ENCODE results near the gene DOC2B. TPM values are rescaled to one million over a fixed set of nuclear protein-coding genes. Genes with fewer than 3 reads are reported as not detected.

The DOC2B gene
- total and polyA plus RNA-seq, 7 donors, result 1.7 to 6.3 (median 3.3) TPM

DNA sequence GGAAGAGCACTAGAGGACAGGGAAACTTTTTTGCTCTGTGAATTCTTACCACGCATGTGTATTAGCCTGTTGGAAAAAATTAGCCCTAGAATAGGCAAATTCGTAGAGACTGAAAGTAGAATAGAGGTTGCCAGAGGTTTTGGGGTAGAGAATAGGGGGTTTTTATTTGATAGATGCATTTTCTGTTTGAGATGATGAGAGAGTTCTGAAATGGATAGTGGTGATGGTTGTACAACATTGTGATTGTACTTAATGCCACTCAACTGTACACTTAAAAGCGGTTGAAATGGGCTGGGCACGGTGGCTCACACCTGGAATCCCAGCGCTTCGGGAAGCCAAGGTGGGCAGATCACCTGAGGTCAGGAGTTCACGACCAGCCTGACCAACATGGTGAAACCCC is 8.0 kb upstream of the DOC2B start:
- no peaks in the 10 kb centered on the region for H3K36me3 ChIP-seq (ENCODE audit: insufficient read depth in 1 of 2, low read depth in 1 of 2)
- WGBS, 3 donors, result 81 to 87% (median 85%) methylated on average over 7 of the region's 7 CpGs
- TF ChIP-seq, protein P1, sequence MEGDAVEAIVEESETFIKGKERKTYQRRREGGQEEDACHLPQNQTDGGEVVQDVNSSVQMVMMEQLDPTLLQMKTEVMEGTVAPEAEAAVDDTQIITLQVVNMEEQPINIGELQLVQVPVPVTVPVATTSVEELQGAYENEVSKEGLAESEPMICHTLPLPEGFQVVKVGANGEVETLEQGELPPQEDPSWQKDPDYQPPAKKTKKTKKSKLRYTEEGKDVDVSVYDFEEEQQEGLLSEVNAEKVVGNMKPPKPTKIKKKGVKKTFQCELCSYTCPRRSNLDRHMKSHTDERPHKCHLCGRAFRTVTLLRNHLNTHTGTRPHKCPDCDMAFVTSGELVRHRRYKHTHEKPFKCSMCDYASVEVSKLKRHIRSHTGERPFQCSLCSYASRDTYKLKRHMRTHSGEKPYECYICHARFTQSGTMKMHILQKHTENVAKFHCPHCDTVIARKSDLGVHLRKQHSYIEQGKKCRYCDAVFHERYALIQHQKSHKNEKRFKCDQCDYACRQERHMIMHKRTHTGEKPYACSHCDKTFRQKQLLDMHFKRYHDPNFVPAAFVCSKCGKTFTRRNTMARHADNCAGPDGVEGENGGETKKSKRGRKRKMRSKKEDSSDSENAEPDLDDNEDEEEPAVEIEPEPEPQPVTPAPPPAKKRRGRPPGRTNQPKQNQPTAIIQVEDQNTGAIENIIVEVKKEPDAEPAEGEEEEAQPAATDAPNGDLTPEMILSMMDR (IDR thresholded peaks at IDR 0.05), result no peak
- DNase-seq, result peak in 1 of 2 donors; percentile 14
- H3K4me3 ChIP-seq, result no peak overlapping the region
- no peaks in the 10 kb centered on the region for H3K4me1 ChIP-seq
- H3K27me3 ChIP-seq (ENCODE audit: insufficient read depth in 3 of 3, low read length in 2 of 3), result peaks cover 0 to 13% (median 0%) of the 10 kb centered on the region in 3 donors
- ATAC-seq, result no peak
- no peaks in the 10 kb centered on the region for H3K9me3 ChIP-seq
- H3K27ac ChIP-seq, result no peak overlapping the region
- intact Hi-C loops (cut with DNase I), result no loop called here

DNA sequence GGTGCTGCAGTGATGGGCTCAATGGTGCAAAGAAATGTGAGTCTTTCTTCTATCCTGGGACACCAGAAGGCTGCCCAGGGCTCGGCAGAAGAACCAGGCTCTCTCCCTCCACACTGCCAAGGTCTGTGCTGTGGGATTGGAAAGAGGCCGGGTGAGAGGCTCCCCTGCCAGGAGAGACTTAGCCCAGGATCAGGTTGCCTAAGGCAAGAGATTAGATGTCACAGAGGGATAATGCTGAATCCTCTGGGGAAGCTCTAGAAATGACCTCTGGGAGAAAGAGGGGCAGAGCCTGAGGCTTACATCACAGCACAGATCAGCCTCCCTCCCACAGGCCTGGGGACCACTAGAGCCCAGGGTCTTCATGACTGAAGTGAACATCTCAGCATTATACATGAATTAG is 5.7 kb upstream of the DOC2B start:
- H3K4me3 ChIP-seq, result no peak overlapping the region

DNA sequence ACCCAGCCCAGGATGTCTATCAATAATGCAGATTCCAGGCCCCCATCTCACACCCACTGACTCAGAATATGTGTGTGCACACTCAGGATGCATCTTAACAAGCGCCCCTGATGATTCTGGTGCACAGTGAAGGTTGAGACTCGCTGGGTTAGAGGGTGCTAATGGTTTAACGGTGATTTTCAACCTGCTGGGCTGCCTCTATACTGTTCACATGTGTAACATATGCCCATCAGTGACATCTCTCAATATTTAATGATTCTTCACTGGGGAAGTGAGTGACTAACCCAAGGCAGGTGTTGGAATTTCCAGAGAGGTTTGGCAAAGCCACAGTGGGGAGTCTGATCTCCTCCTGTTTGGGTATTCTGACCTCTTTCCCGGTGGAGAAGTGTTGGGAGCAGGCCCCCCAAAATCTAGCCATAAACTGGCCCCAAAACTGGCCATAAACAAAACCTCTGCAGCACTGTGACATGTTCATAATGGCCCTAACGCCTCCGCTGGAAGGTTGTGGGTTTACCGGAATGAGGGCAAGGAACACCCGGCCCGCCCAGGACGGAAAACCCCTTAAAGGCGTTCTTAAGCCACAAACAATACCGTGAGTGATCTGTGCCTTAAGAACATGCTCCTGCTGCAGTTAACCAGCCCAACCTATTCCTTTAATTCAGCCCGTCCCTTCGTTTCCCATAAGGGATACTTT is 4.1 kb upstream of the DOC2B start:
- H3K27ac ChIP-seq, result no peak overlapping the region
- peaks cover 0 to 21% (median 7%) of the 10 kb centered on the region in 3 donors for H3K27me3 ChIP-seq (ENCODE audit: insufficient read depth in 3 of 3, low read length in 2 of 3)
- no peaks in the 10 kb centered on the region for H3K9me3 ChIP-seq
- no peaks in the 10 kb centered on the region for H3K4me1 ChIP-seq
- intact Hi-C loops (cut with DNase I), result no loop called here
- no peaks in the 10 kb centered on the region for H3K36me3 ChIP-seq (ENCODE audit: insufficient read depth in 1 of 2, low read depth in 1 of 2)
- TF ChIP-seq, protein P1 (IDR thresholded peaks at IDR 0.05), result no peak
- no peak for ATAC-seq
- peak in 1 of 2 donors; percentile 31 for DNase-seq
- WGBS, 3 donors, result 61 to 70% (median 68%) methylated on average over 14 of the region's 14 CpGs
- H3K4me3 ChIP-seq, result no peak overlapping the region

More for the DNA sequence above, 5.7 kb upstream of the DOC2B start:
- intact Hi-C loops (cut with DNase I), result no loop called here
- Histone ChIP-seq H3K36me3 (ENCODE audit: insufficient read depth in 1 of 2, low read depth in 1 of 2) (no peaks in the 10 kb centered on the region), H3K27ac (no peak overlapping the region), H3K9me3 (no peaks in the 10 kb centered on the region), H3K27me3 (ENCODE audit: insufficient read depth in 3 of 3, low read length in 2 of 3) (peaks cover 0 to 8% (median 7%) of the 10 kb centered on the region in 3 donors), H3K4me1 (no peaks in the 10 kb centered on the region)
- 18 to 47% (median 26%) methylated on average over 2 of the region's 2 CpGs for WGBS, 3 donors
- no peak for ATAC-seq
- TF ChIP-seq, protein P1 (IDR thresholded peaks at IDR 0.05), result no peak
- peak in 1 of 2 donors; percentile 12 for DNase-seq

DNA sequence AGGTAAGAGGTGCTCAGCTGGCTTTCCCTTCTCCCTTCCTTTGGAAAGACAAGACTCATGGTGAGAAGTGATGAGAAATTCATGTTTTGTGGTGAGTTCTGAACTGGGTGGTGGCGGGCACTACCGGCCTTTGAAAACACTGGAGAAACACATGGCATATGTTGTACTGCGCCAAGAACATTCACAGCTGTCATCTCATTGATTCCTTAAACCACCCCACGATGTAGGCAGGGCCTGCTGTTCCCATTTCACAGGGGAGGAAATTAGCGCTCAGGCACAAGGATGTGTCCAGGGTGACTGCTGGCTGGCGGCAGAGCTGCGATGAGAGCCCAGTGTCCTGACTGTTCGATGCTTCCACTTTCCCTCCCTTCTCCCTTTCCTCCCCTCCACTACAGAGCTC is 1.6 kb upstream of the DOC2B start:
- no peaks in the 10 kb centered on the region for H3K4me1 ChIP-seq

More for the DNA sequence above, 1.6 kb upstream of the DOC2B start:
- ATAC-seq (no peak), DNase-seq (no peak)
- intact Hi-C loops (cut with DNase I), result no loop called here
- Histone ChIP-seq H3K27me3 (ENCODE audit: insufficient read depth in 3 of 3, low read length in 2 of 3) (peaks cover 0 to 45% (median 15%) of the 10 kb centered on the region in 3 donors), H3K4me3 (no peak overlapping the region), H3K36me3 (ENCODE audit: insufficient read depth in 1 of 2, low read depth in 1 of 2) (no peaks in the 10 kb centered on the region), H3K9me3 (no peaks in the 10 kb centered on the region), H3K27ac (no peak overlapping the region)
- TF ChIP-seq, protein P1 (IDR thresholded peaks at IDR 0.05), result no peak
- WGBS, 3 donors, result 46 to 58% (median 51%) methylated on average over 8 of the region's 8 CpGs
